Skeletal muscle cell (primary cell): ENCODE results near the gene SAMD13.
A peak's percentile ranks its signal among the peaks of the same experiment; 100 is the strongest.

Experiments
- DNase-seq: peaks from one replicate; pipeline ENCODE4 v3.0.0-alpha.2; 2010; ENCODE audit warnings: low read depth
- H3K4me3 ChIP-seq: 2 replicates; pipeline ENCODE4 v1.5.1; 2011; ENCODE audit warnings: low read depth, mild to moderate bottlenecking, control low read depth, low read length, moderate library complexity

Gene SAMD13

GRCh38 chr1:84365225-84366221 lies 64.0 kb downstream of the SAMD13 start:
- DNase-seq: peak; percentile 93
- H3K4me3 ChIP-seq: no peak overlapping the region

DNA sequence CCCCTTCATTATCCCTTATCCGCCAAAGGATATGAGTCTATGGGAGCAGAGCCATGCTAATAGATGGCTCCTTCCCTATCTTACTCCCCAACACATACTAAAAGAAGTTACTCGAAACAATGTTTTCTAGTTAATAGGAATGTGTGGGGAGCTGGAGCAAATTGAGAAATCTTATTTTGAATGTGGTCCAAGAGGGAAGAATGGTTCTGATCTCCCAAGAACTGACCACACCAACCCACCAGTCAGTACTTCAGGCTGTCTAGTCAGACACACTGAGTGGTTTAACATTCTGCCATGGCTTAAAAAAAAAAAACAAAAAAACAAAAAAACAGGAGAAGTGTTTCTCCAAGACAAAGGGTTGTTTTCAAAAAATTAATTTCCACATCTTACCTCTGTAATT lies 65.3 kb downstream of the SAMD13 start:
- H3K4me3 ChIP-seq: no peak overlapping the region
- DNase-seq: peak; percentile 70

DNA sequence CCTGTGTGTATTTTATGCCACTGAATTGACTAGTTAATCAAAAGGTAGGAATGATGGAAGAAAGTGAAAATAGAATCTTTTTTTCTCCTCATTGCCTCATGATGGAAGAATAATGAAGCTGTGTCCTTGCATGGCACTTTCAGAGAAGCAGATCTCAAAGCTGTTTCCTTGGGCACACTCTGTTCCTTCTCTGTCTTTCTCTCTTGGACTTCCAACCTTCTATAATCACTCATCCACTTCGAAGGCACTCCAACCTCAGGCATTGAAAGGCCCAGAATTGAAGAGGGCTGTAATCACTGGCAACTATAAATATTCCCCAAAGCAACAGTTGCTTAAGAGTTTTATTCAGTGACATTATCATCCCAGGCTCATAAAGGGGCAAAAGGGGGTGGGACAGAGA lies 65.7 kb downstream of the SAMD13 start:
- no peak overlapping the region for H3K4me3 ChIP-seq
- no peak for DNase-seq

DNA sequence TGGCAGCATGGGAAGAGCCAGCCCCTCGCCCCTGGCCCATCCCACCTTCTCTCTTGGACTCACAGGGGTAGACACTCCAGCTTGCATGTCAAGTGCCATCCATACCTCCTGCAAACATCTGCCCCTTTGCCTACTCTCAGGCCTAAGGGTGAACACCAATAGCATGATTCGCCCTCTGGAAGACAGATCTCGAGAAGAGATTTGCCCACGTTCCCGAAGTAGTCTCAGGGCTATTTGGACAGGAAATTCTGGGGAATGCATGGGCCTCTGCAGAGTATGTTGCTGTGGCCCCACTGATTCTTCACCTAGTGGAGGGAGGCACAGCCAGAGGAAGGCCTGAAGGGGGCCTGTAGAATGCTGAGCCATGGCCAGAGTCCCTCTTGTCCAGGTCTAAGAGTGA lies 66.9 kb downstream of the SAMD13 start:
- DNase-seq: no peak
- no peak overlapping the region for H3K4me3 ChIP-seq

GRCh38 chr1:84370266-84370665 lies 68.8 kb downstream of the SAMD13 start:
- DNase-seq: no peak

DNA sequence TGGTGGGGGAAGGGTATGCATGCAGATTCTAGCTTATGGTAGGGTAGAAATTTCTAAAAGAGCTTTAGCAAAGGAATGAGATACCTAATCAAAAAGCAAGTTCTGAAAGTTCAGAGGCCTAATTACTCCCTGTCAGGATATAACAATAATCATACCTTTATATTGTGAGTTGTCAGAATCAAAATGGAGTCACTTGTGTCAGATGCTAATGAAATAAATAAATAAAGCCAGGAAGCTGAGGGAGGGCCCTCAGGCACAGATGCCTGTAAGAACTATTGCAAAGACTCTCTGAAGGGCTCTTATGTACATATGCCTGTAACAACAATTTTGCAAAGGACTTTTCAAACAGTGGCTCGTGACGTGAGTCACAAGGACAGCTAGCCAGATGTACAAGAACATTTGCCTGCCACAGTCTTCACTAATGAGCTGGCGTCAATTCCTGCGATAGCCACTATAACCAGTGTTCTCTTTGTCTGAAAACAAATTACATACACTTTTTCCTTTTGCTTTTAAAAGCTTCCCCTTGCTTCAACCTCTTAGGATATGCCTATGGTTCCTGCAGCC lies 69.4 kb downstream of the SAMD13 start:
- peak; percentile 75 for DNase-seq
- no peak overlapping the region for H3K4me3 ChIP-seq

More at GRCh38 chr1:84370266-84370665, 68.8 kb downstream of the SAMD13 start:
- no peak overlapping the region for H3K4me3 ChIP-seq

- H3K4me3 ChIP-seq: no peak overlapping the region
- no peak for DNase-seq
Measured at GRCh38 chr1:84373436-84374141, 72.1 kb downstream of the SAMD13 start.

- no peak for DNase-seq
- no peak overlapping the region for H3K4me3 ChIP-seq
Measured at GRCh38 chr1:84374991-84375696, 73.6 kb downstream of the SAMD13 start.

GRCh38 chr1:84376000-84376910 lies 74.7 kb downstream of the SAMD13 start:
- no peak overlapping the region for H3K4me3 ChIP-seq
- no peak for DNase-seq

- peak; percentile 62 for DNase-seq
- no peak overlapping the region for H3K4me3 ChIP-seq
Measured at GRCh38 chr1:84377480-84378095, 76.1 kb downstream of the SAMD13 start.

DNA sequence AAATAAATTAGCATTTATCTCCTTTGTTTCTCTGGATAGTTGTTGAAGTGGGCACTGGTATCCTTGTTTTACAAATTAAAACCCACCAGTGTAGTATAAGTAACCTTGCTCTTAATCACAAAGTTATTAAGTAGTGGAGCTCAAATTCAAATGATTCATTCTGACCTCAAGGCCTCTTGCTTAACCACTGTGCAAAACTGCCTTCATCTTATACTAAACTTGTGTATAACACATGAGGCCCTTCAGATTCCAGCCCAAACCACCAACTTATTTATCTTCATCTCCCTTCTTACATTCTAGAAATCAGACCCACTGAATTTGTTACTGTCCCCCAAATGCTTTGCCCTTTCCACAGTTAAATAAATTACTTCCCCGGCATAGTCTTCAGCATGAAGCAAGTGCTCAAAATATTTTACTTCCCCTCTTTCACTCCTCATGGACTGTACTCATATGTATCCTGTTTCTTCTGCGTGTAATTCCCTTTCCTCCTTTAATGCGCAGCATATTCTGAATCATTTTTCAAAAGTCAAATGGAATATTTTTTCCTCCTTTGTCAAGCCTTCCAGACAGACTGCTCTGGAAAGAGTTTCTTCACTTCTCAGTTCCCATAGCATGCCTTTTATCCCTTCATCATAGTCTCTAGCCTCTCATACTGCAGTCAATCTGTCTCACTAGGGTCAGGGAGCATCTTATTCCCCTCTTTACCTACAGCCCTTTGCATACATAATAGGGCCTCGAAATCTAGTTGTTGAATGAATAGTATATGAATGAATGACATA lies 77.8 kb downstream of the SAMD13 start:
- DNase-seq: peak; percentile 62

GRCh38 chr1:84379917-84380180 lies 78.3 kb downstream of the SAMD13 start:
- H3K4me3 ChIP-seq: no peak overlapping the region
- no peak for DNase-seq

More for the DNA sequence above, 77.8 kb downstream of the SAMD13 start:
- no peak overlapping the region for H3K4me3 ChIP-seq

GRCh38 chr1:84382127-84382526 lies 80.6 kb downstream of the SAMD13 start:
- no peak for DNase-seq
- no peak overlapping the region for H3K4me3 ChIP-seq

- no peak for DNase-seq
Measured at GRCh38 chr1:84385347-84385746, 83.8 kb downstream of the SAMD13 start.

GRCh38 chr1:84386716-84387479 lies 85.4 kb downstream of the SAMD13 start:
- DNase-seq: no peak
- no peak overlapping the region for H3K4me3 ChIP-seq

More at GRCh38 chr1:84385347-84385746, 83.8 kb downstream of the SAMD13 start:
- no peak overlapping the region for H3K4me3 ChIP-seq

GRCh38 chr1:84387480-84388163 lies 86.1 kb downstream of the SAMD13 start:
- no peak overlapping the region for H3K4me3 ChIP-seq
- DNase-seq: no peak
